ENCODE results near the gene MPPED1.

DNA sequence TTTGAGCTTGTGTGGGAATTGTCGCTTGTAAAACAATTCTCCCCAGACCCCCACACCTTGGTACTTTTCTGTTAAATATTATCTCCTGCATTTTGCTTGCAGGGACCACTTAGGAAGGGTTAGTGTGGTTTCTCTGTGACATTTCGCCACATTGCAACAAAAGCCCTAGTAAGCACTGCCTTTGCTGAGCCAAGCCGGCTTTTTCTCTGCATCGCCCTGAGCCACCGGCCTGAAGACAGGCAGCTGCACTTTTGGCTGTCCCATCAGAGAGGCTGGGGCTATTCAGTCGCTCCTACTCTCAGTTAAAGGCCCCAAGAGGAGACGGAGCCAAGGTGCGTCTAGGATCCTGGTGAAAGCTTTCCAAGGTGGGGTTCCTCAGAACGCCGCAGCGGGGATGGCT lies 5.7 kb downstream of the MPPED1 start:
- TF ChIP-seq, protein P1, sequence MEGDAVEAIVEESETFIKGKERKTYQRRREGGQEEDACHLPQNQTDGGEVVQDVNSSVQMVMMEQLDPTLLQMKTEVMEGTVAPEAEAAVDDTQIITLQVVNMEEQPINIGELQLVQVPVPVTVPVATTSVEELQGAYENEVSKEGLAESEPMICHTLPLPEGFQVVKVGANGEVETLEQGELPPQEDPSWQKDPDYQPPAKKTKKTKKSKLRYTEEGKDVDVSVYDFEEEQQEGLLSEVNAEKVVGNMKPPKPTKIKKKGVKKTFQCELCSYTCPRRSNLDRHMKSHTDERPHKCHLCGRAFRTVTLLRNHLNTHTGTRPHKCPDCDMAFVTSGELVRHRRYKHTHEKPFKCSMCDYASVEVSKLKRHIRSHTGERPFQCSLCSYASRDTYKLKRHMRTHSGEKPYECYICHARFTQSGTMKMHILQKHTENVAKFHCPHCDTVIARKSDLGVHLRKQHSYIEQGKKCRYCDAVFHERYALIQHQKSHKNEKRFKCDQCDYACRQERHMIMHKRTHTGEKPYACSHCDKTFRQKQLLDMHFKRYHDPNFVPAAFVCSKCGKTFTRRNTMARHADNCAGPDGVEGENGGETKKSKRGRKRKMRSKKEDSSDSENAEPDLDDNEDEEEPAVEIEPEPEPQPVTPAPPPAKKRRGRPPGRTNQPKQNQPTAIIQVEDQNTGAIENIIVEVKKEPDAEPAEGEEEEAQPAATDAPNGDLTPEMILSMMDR (IDR thresholded peaks at IDR 0.05; ENCODE audit: borderline replicate concordance, extremely low read depth, low read length, poor library complexity, severe bottlenecking): no peak
- no peak for TF ChIP-seq EZH2 (IDR thresholded peaks at IDR 0.05; ENCODE audit: borderline replicate concordance, low read depth, low read length, severe bottlenecking)
